Thyroid gland (tissue), 4 donors: ENCODE results near the gene CACHD1.

Source experiments
- POLR2A ChIP-seq, 2 donors: fragments of 450-650 bp; IDR thresholded peaks; one replicate each; pipeline ENCODE4 v1.6.1; 2017; ENCODE audit warnings: antibody characterized with exemption in 2 of 2, mild to moderate bottlenecking in 2 of 2, moderate library complexity in 1 of 2
- TF ChIP-seq, protein P1 (sequence below), 6 experiments: fragments of 200-600 bp in 3 of 6; fragments of 450-650 bp in 3 of 6; sonication (generic) in 3 of 6; IDR thresholded peaks; one replicate each; pipeline ENCODE4 v1.5.1; 2016 to 2019; ENCODE audit warnings: antibody characterized with exemption in 6 of 6, mild to moderate bottlenecking in 2 of 6, inconsistent platforms in 1 of 6, moderate library complexity in 1 of 6

GRCh38 chr1:64616039-64616438 is 146.1 kb downstream of the CACHD1 start:
- TF ChIP-seq, protein P1, sequence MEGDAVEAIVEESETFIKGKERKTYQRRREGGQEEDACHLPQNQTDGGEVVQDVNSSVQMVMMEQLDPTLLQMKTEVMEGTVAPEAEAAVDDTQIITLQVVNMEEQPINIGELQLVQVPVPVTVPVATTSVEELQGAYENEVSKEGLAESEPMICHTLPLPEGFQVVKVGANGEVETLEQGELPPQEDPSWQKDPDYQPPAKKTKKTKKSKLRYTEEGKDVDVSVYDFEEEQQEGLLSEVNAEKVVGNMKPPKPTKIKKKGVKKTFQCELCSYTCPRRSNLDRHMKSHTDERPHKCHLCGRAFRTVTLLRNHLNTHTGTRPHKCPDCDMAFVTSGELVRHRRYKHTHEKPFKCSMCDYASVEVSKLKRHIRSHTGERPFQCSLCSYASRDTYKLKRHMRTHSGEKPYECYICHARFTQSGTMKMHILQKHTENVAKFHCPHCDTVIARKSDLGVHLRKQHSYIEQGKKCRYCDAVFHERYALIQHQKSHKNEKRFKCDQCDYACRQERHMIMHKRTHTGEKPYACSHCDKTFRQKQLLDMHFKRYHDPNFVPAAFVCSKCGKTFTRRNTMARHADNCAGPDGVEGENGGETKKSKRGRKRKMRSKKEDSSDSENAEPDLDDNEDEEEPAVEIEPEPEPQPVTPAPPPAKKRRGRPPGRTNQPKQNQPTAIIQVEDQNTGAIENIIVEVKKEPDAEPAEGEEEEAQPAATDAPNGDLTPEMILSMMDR (IDR thresholded peaks at IDR 0.05), result no peak
- TF ChIP-seq POLR2A (IDR thresholded peaks at IDR 0.05), result no peak
